GM23338 (cell line): ENCODE data around the gene LTN1. TPM values are rescaled to one million over a fixed set of nuclear protein-coding genes. Genes with fewer than 3 reads are reported as not detected.

ENCODE experiments used
- ATAC-seq: fragments of 200-7000 bp; cut with Tn5 transposase; 3 replicates; pipeline ENCODE4 v1.9.1; 2020
- DNase-seq: peaks from one replicate; pipeline ENCODE4 v3.0.0-alpha.2; 2015; ENCODE audit warnings: low spot score
- H2AFZ ChIP-seq: fragments of 200-600 bp; sonication (generic); 2 replicates; pipeline ENCODE4 v1.8.0; 2016; ENCODE audit warnings: antibody characterized with exemption, mild to moderate bottlenecking, moderate library complexity
- H3F3A ChIP-seq: fragments of 200-600 bp; sonication (generic); replicated peaks from 2 replicates; pipeline ENCODE4 v1.8.0; 2017; ENCODE audit warnings: antibody characterized with exemption, mixed run types, low read depth
- H3K27ac ChIP-seq: fragments of 200-600 bp; sonication (generic); 2 replicates; pipeline ENCODE4 v1.6.1; 2016; ENCODE audit warnings: low read depth
- H3K27me3 ChIP-seq: fragments of 200-600 bp; sonication (generic); 2 replicates; pipeline ENCODE4 v1.8.0; 2016; ENCODE audit warnings: mild to moderate bottlenecking, mixed run types, moderate library complexity; ENCODE audit not compliant: insufficient read depth
- H3K36me3 ChIP-seq: fragments of 200-600 bp; sonication (generic); 2 replicates; pipeline ENCODE4 v1.8.0; 2016; ENCODE audit warnings: mild to moderate bottlenecking; ENCODE audit not compliant: insufficient read depth
- H3K4me1 ChIP-seq: fragments of 200-600 bp; sonication (generic); 2 replicates; pipeline ENCODE4 v1.8.0; 2016; ENCODE audit warnings: mild to moderate bottlenecking, moderate library complexity; ENCODE audit not compliant: insufficient read depth
- H3K4me2 ChIP-seq: fragments of 200-600 bp; sonication (generic); 2 replicates; pipeline ENCODE4 v1.7.1; 2017; ENCODE audit warnings: mixed run types
- H3K4me3 ChIP-seq: fragments of 200-600 bp; sonication (generic); 2 replicates; pipeline ENCODE4 v1.6.1; 2016; ENCODE audit warnings: mixed run types
- H3K79me2 ChIP-seq: fragments of 200-600 bp; sonication (generic); replicated peaks from 2 replicates; pipeline ENCODE4 v1.8.0; 2017; ENCODE audit warnings: mild to moderate bottlenecking; ENCODE audit not compliant: insufficient read depth
- H3K9me2 ChIP-seq: fragments of 200-600 bp; sonication (generic); 2 replicates; pipeline ENCODE4 v1.8.0; 2017; ENCODE audit not compliant: insufficient read depth
- H4K20me1 ChIP-seq: fragments of 200-600 bp; sonication (generic); replicated peaks from 2 replicates; pipeline ENCODE4 v1.8.0; 2017; ENCODE audit warnings: mild to moderate bottlenecking; ENCODE audit not compliant: insufficient read depth
- H3K27ac Mint-ChIP-seq: 2 replicates; pipeline ENCODE4 v1.8.0; 2020; ENCODE audit warnings: inconsistent platforms, mild to moderate bottlenecking, moderate library complexity, mixed read lengths
- H3K27me3 Mint-ChIP-seq: 3 replicates; pipeline ENCODE4 v1.8.0; 2022; ENCODE audit warnings: low read depth, mild to moderate bottlenecking, moderate library complexity, mixed read lengths, inconsistent platforms; ENCODE audit not compliant: insufficient read depth, poor library complexity
- H3K36me3 Mint-ChIP-seq: 3 replicates; pipeline ENCODE4 v1.8.0; 2021; ENCODE audit warnings: low read depth, mild to moderate bottlenecking, inconsistent platforms, moderate library complexity, mixed read lengths
- H3K4me1 Mint-ChIP-seq: 3 replicates; pipeline ENCODE4 v1.8.0; 2020; ENCODE audit warnings: mild to moderate bottlenecking, inconsistent platforms, mixed read lengths
- H3K4me3 Mint-ChIP-seq: 3 replicates; pipeline ENCODE4 v1.8.0; 2021; ENCODE audit warnings: moderate library complexity, mild to moderate bottlenecking, inconsistent platforms, mixed read lengths
- H3K9me3 Mint-ChIP-seq: 3 replicates; pipeline ENCODE4 v1.8.0; 2020; ENCODE audit warnings: moderate library complexity, mild to moderate bottlenecking, inconsistent platforms, mixed read lengths
- CREB1 ChIP-seq: fragments of 250-450 bp; sonication (Bioruptor Pico); IDR thresholded peaks from 2 replicates; pipeline ENCODE4 v1.5.0; 2020; ENCODE audit warnings: low read depth, mild to moderate bottlenecking, moderate library complexity
- EZH2 ChIP-seq: fragments of 200-600 bp; sonication (generic); IDR thresholded peaks from one replicate; pipeline ENCODE4 v1.8.0; 2017; ENCODE audit warnings: antibody characterized with exemption, mild to moderate bottlenecking, low read depth; ENCODE audit not compliant: unreplicated experiment
- JUNB ChIP-seq: IDR thresholded peaks from one replicate; pipeline ENCODE4 v1.6.1; 2016; ENCODE audit warnings: antibody characterized with exemption; ENCODE audit not compliant: unreplicated experiment
- NANOG ChIP-seq: IDR thresholded peaks from 2 replicates; pipeline ENCODE4 v1.6.1; 2016; ENCODE audit warnings: antibody characterized with exemption, borderline replicate concordance
- POLR2AphosphoS5 ChIP-seq: IDR thresholded peaks from 2 replicates; pipeline ENCODE4 v1.6.1; 2016; ENCODE audit warnings: antibody characterized with exemption, low read depth
- ZNF114 ChIP-seq: fragments of 250-450 bp; sonication (Bioruptor Pico); IDR thresholded peaks from 2 replicates; pipeline ENCODE4 v1.5.0; 2020; ENCODE audit warnings: mild to moderate bottlenecking, moderate library complexity
- ZNF331 ChIP-seq: fragments of 250-450 bp; sonication (Bioruptor Pico); IDR thresholded peaks from 2 replicates; pipeline ENCODE4 v1.5.0; 2020; ENCODE audit warnings: low read depth, mild to moderate bottlenecking, moderate library complexity
- ZNF462 ChIP-seq: fragments of 250-450 bp; sonication (Bioruptor Pico); IDR thresholded peaks from 2 replicates; pipeline ENCODE4 v1.5.0; 2020; ENCODE audit warnings: mild to moderate bottlenecking, moderate library complexity
- polyA plus RNA-seq: library from polyadenylated mRNA; unstranded; fragments of >200 nt; fragmentation: Nextera tagmentation; extraction: Ambion mirVana; gene quantifications from 2 replicates; pipeline ENCODE4 v1.2.1, GENCODE V29; 2016
- total RNA-seq: library from RNA; depleted of rRNA; stranded (reverse); fragments of >200 nt; shearing (Covaris generic); gene quantifications from 2 replicates; pipeline ENCODE4 v1.2.3, GENCODE V29; 2014

The LTN1 gene
- total and polyA plus RNA-seq, 2 experiments from 2014 or later: 11.1 to 26.1 TPM

- no peak for TF ChIP-seq JUNB
- TF ChIP-seq NANOG: no peak
These were observed 87.7 kb downstream of the LTN1 start (continued) for GRCh38 chr21:28904961-28905435.

DNA sequence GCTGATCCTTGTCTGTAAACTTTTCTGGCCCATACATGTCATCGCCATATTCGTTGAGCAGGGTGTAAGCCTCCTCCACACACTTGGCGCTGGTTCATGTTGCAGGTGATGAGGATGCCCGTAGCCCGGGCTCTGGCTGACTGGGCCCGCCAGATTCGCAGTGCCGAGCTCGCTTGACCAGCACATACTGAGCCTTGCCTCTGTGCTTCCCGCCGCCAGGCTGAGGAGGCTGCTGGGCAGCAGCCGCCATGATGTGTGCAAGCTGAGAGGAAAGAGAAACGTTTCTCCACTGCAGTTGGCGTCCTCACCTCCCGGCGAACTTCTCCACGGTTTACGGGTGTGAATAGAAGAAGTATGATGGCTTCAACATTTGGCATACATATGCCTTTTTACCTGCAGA is 89.2 kb downstream of the LTN1 start:
- no peak overlapping the region for H3K4me3 ChIP-seq
- peaks cover 7% of the 10 kb centered on the region; the same call in 2 of the 3 replicates for H3K9me3 Mint-ChIP-seq

More for the DNA sequence above, 89.2 kb downstream of the LTN1 start:
- H2AFZ ChIP-seq: peak overlapping the region; percentile 59; the same call in 1 of the 2 replicates
- no peak overlapping the region for H3K27ac ChIP-seq
- no peaks in the 10 kb centered on the region for H3K27me3 Mint-ChIP-seq
- no peaks in the 10 kb centered on the region for H3F3A ChIP-seq
- no peaks in the 10 kb centered on the region for H3K9me2 ChIP-seq
- H3K4me2 ChIP-seq: no peak overlapping the region
- peaks cover 4% of the 10 kb centered on the region; the same call in 1 of the 3 replicates for H3K4me1 Mint-ChIP-seq
- H3K4me1 ChIP-seq: no peaks in the 10 kb centered on the region
- no peak for DNase-seq
- no peaks in the 10 kb centered on the region for H4K20me1 ChIP-seq
- no peaks in the 10 kb centered on the region for H3K36me3 ChIP-seq
- H3K79me2 ChIP-seq: no peaks in the 10 kb centered on the region
- H3K27me3 ChIP-seq: no peaks in the 10 kb centered on the region
- H3K27ac Mint-ChIP-seq: no peak overlapping the region
- H3K4me3 Mint-ChIP-seq: no peak overlapping the region
- no peak for ATAC-seq
- H3K36me3 Mint-ChIP-seq: no peaks in the 10 kb centered on the region
- TF ChIP-seq ZNF331 (CRISPR knock-in tag) (no peak), POLR2AphosphoS5 (no peak), ZNF114 (no peak), EZH2 (no peak), ZNF462 (CRISPR knock-in tag) (no peak), CREB1 (CRISPR knock-in tag) (no peak)
